ENCODE measurements around the gene ALG12.

DNA sequence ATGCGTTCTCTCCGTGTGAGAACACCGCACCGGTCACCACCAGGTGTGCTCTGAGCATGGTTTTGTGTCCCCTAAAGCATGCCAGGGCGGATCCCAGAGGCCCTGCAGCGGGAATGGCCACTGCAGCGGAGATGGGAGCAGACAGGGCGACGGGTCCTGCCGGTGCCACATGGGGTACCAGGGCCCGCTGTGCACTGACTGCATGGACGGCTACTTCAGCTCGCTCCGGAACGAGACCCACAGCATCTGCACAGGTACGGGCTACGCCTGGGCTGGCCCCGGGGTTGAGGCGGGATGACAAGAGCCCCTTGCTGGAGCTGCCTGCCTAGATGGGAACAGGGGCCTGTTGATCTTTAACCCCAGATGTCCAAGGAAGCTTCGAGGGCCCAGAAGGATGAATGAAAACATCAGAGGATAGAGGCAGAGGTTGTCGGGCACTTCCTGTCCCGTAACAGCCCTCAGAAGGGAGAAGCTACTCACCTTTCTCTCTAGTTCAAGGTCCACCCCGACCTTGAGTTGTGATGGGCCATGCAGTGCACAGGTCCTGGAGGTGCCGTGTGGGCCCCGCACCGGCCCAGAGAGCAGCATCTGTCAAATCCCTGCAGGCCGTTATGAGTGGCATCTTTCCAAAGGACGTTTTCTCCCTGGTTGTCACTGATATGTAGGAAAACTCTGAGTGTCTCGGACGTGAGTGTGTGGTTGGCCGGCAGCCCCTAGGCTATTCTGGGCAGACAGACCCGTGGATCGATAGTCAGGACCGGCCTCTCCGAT is 3.5 kb upstream of the ALG12 start:
- no peak for TF ChIP-seq CTCF (IDR thresholded peaks at IDR 0.05; ENCODE audit: low read depth, low read length)
- TF ChIP-seq EZH2phosphoT487 (IDR thresholded peaks at IDR 0.05; ENCODE audit: low read depth), result no peak
